Lung (tissue), 12 donors: ENCODE results near the gene PFKFB2. TPM values are rescaled to one million over a fixed set of nuclear protein-coding genes. Genes with fewer than 3 reads are reported as not detected.

ENCODE experiments used
- ATAC-seq: fragments of 200-7000 bp; cut with Tn5 transposase; one replicate; pipeline ENCODE4 v1.9.1; 2020; ENCODE audit warnings: moderate number of reproducible peaks; ENCODE audit not compliant: insufficient read depth, low FRiP score
- DNase-seq, 3 donors: peaks; one replicate each; pipeline ENCODE4 v3.0.0-alpha.2; 2013 to 2017
- H3K27ac ChIP-seq, 2 donors: one replicate each; pipeline ENCODE4 v1.5.1; 2013; ENCODE audit warnings: mild to moderate bottlenecking in 2 of 2, moderate library complexity in 2 of 2, control low read depth in 1 of 2, inconsistent platforms in 1 of 2, low read depth in 1 of 2, low read length in 1 of 2
- H3K27me3 ChIP-seq, 3 donors: one replicate each; pipeline ENCODE4 v1.5.1; 2013; ENCODE audit warnings: low read length in 2 of 3; ENCODE audit not compliant: control insufficient read depth in 3 of 3, insufficient read depth in 3 of 3
- H3K36me3 ChIP-seq, 4 donors: one replicate each; pipeline ENCODE4 v1.5.1; 2013; ENCODE audit warnings: low read length in 4 of 4, mild to moderate bottlenecking in 1 of 4, moderate library complexity in 1 of 4; ENCODE audit not compliant: control insufficient read depth in 4 of 4, insufficient read depth in 4 of 4
- H3K4me1 ChIP-seq, 5 donors: one replicate each; pipeline ENCODE4 v1.5.1; 2013; ENCODE audit warnings: low read length in 5 of 5, mild to moderate bottlenecking in 2 of 5, moderate library complexity in 1 of 5; ENCODE audit not compliant: control insufficient read depth in 5 of 5, insufficient read depth in 5 of 5
- H3K4me3 ChIP-seq: one replicate; pipeline ENCODE4 v1.5.1; 2013; ENCODE audit warnings: mild to moderate bottlenecking, control low read depth, moderate library complexity
- H3K9ac ChIP-seq, 2 donors: one replicate each; pipeline ENCODE4 v1.5.1; 2013; ENCODE audit warnings: low read length in 2 of 2, control low read depth in 1 of 2; ENCODE audit not compliant: insufficient read depth in 1 of 2
- H3K9me3 ChIP-seq, 4 donors: one replicate each; pipeline ENCODE4 v1.5.1; 2013; ENCODE audit warnings: low read length in 3 of 4, mild to moderate bottlenecking in 1 of 4, moderate library complexity in 1 of 4; ENCODE audit not compliant: control insufficient read depth in 4 of 4, insufficient read depth in 3 of 4
- WGBS, 2 donors: extraction: QIAGEN DNeasy Blood & Tissue Kit; methylation state at CpG; one replicate each; pipeline ENCODE4 v1.1.7; 2013; 5-methylcytosine and 5-hydroxymethylcytosine counted together
- polyA plus RNA-seq, 2 donors: library from polyadenylated mRNA; stranded (reverse); fragments of 200-250 nt; gene quantifications; one replicate each; pipeline ENCODE4 v1.2.1, GENCODE V29; 2013
- total RNA-seq, 2 donors: library from RNA; depleted of rRNA in 1 of 2; stranded (reverse); fragments of >200 nt in 1 of 2; gene quantifications; one replicate each; pipeline ENCODE4 v1.2.1, GENCODE V29; 2014 to 2021
- TF ChIP-seq, protein P1 (sequence below): IDR thresholded peaks from 2 replicates; pipeline ENCODE4 v1.5.1; 2012; ENCODE audit warnings: mild to moderate bottlenecking; ENCODE audit errors: control extremely low read depth, extremely low read depth
- donor health status: control.
- donor health status: control.
- donor health status: Bipolar disorder and iron deficiency.
- donor health status: healthy.
- donor health status: DM: yes; HTN: yes; CAD: no.

Gene PFKFB2
- total and polyA plus RNA-seq, 4 donors, result 19.9 to 52.3 (median 39.6) TPM

DNA sequence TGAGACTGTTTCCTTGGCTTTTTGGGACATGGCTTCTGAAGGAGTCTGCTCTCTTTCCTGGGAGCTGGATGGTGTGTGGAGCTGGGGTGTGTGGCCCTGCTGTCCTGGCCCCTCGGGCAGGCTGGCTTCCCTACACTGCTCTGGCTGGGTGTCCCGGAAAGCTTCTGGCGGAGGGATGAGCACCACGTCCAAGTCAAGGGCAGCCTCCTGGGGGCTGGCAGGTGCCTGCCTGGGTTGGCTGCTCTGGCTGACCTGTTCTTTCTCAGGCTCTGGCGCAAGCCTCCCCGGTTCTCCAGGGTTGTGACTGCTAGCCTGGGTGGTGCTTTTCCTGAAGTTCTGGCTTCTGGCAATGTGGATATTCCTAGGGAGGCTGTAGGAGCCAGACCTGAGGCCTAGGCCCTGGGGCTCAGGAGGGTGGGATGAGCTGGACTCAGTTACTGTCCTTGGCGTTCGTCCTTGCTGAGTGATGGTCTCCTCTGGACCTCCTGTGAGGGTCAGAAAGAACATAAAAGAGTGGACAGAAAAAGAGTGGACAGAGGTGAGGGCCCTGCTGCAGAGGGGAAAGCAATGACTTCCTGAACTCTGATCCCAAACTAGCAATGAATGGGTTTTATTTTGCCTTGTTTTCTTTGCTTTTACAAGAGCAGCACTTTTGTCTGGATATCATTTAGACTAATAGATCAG, 29.9 kb upstream of the PFKFB2 start:
- no peak for ATAC-seq
- Histone ChIP-seq H3K27me3 (no peaks in the 10 kb centered on the region), H3K9ac (no peak overlapping the region), H3K4me3 (no peak overlapping the region), H3K36me3 (peaks cover 0 to 4% (median 0%) of the 10 kb centered on the region in 4 donors), H3K4me1 (peaks cover 0 to 26% (median 17%) of the 10 kb centered on the region in 5 donors), H3K9me3 (no peaks in the 10 kb centered on the region), H3K27ac (peak overlapping the region; percentile 68 to 95)
- WGBS, 2 donors, result 83 to 88% methylated on average over 6 to 8 of the region's 8 CpGs
- TF ChIP-seq, protein P1, sequence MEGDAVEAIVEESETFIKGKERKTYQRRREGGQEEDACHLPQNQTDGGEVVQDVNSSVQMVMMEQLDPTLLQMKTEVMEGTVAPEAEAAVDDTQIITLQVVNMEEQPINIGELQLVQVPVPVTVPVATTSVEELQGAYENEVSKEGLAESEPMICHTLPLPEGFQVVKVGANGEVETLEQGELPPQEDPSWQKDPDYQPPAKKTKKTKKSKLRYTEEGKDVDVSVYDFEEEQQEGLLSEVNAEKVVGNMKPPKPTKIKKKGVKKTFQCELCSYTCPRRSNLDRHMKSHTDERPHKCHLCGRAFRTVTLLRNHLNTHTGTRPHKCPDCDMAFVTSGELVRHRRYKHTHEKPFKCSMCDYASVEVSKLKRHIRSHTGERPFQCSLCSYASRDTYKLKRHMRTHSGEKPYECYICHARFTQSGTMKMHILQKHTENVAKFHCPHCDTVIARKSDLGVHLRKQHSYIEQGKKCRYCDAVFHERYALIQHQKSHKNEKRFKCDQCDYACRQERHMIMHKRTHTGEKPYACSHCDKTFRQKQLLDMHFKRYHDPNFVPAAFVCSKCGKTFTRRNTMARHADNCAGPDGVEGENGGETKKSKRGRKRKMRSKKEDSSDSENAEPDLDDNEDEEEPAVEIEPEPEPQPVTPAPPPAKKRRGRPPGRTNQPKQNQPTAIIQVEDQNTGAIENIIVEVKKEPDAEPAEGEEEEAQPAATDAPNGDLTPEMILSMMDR, result no peak
- no peak for DNase-seq

DNA sequence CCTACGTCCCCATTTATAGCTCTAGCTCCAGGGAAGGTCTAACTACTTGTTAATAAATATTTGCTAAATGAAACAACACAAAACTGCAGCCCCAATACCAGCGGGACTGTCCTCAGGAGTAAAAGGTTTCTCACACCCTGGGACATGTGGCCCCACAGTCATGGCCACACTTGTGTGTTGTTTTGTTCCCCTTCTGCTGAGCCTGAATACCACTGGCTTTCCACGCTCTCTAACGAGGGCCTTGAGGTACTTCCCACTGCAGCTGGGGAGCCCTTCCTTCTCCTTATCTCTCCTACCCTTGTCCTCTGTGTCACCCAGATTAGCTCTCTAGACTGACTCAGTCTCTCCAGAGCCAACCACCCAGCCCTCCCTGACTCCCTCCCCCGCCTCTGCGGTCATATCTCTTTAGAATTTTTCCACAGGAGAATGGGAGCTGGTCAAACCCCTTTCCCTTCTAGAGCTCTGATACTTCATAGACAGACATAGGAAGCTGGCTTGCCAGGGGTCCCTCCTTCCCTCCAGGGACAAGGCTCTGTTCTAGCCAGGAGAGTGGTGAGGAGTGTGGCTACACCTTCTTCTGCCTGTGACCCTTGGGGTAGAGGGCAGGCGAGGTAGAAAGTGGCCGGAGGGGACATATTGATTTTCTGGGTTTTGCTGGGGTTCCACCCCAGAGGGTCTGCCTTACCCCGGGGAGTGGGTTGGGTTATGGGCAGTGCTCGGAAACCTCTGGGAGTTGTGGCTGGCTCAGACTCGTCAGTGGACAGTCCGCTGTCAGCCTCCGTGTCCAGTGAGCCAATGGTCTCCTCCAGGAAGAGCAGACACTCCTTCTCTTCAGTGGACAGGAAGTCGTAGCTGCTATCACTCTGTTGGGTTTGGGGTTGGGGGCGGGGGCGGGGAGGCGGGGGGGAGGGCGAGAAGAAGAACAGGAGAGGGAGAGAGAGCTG, 28.6 kb upstream of the PFKFB2 start:
- Histone ChIP-seq H3K9me3 (no peaks in the 10 kb centered on the region), H3K36me3 (peaks cover 0 to 4% (median 0%) of the 10 kb centered on the region in 4 donors), H3K4me1 (peaks cover 0 to 26% (median 19%) of the 10 kb centered on the region in 5 donors), H3K27ac (peak overlapping the region; percentile 79 to 95), H3K27me3 (no peaks in the 10 kb centered on the region), H3K4me3 (no peak overlapping the region), H3K9ac (peak overlapping the region in 1 of 2 donors; percentile 39)
- DNase-seq, result no peak
- no peak for ATAC-seq
- TF ChIP-seq, protein P1, result no peak
- WGBS, 2 donors, result 40 to 59% methylated on average over 16 to 18 of the region's 18 CpGs

DNA sequence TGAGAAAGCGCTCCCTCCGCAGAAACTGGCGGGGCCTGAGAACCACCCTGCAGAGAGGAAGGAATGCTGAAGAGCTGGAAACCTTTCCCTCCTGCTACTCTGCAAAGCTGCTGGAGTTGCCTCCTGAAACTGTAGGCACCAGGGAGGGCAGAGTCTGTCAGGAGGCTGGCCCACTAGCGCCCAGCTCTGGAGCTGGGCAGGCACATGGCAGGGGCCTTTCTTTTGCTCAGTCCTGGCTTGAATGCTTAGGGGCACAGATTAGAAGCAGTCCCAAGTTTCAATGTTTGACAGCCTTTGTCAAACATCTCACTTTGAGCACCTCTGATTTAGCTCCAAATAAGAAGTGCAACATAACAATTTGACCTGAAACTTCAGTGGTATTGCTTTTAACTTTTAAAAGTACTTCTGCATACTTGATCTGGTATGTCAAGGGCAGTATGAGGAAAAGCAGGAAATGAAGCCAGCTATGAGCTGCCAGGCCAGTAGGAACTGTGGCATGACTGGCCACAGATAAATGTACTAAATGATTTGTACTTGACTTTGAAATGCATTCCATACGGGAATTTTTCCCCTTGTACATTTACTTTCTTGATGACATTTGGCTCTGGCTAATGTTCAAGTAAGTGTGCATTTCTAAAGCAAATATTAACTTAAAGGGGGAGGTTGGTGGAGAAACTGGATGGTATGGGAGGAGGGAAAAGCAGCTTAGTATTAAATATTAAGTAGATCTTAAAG, 27.8 kb upstream of the PFKFB2 start:
- WGBS, 2 donors, result 46 to 51% methylated on average over 4 to 5 of the region's 5 CpGs
- Histone ChIP-seq H3K36me3 (peaks cover 0 to 4% (median 0%) of the 10 kb centered on the region in 4 donors), H3K9ac (no peak overlapping the region), H3K27me3 (no peaks in the 10 kb centered on the region), H3K27ac (peak overlapping the region; percentile 79 to 95), H3K9me3 (no peaks in the 10 kb centered on the region), H3K4me3 (no peak overlapping the region), H3K4me1 (peaks cover 0 to 26% (median 17%) of the 10 kb centered on the region in 5 donors)
- peak; percentile 48 for ATAC-seq
- DNase-seq, result peak; percentile 67 to 87 (median 71)
- TF ChIP-seq, protein P1, result no peak
